Vagina (tissue), 2 donors: ENCODE results near the gene CCDC178.

Experiments
- POLR2A ChIP-seq, 2 donors: fragments of 450-650 bp; IDR thresholded peaks; one replicate each; pipeline ENCODE4 v1.6.1; 2017; ENCODE audit warnings: antibody characterized with exemption in 2 of 2, mild to moderate bottlenecking in 2 of 2, moderate library complexity in 2 of 2
- POLR2AphosphoS5 ChIP-seq, 2 donors: sonication (generic); formaldehyde crosslinking; IDR thresholded peaks; one replicate each; pipeline ENCODE4 v1.9.0; 2017; ENCODE audit warnings: antibody characterized with exemption in 2 of 2, mild to moderate bottlenecking in 2 of 2, low read depth in 1 of 2; ENCODE audit not compliant: insufficient read depth in 1 of 2
- TF ChIP-seq, protein P1 (sequence below), 3 experiments: fragments of 450-650 bp in 2 of 3; fragments of 200-600 bp in 1 of 3; sonication (generic) in 1 of 3; IDR thresholded peaks; one replicate each; pipeline ENCODE4 v1.5.1; 2017 to 2019; ENCODE audit warnings: antibody characterized with exemption in 3 of 3, mild to moderate bottlenecking in 2 of 3, moderate library complexity in 2 of 3

DNA sequence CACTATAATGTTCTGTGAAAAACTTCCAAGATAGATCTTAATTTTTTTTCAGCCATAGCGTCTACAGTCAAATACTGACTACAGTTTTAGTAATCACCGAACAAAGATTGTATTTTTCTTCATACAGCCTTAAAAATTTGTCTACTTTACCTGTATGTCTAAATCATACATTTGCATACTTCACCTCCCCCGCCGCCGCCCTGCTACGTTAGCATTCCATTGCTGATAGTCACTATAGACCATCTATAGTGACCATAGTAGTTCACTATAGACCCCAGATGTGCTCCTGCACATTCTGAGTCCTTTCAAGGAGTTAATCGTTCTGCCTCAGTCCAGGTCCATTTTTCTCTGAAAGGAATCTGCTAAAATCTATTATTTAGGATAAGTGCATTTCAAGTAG, 325.0 kb downstream of the CCDC178 start:
- TF ChIP-seq, protein P1, sequence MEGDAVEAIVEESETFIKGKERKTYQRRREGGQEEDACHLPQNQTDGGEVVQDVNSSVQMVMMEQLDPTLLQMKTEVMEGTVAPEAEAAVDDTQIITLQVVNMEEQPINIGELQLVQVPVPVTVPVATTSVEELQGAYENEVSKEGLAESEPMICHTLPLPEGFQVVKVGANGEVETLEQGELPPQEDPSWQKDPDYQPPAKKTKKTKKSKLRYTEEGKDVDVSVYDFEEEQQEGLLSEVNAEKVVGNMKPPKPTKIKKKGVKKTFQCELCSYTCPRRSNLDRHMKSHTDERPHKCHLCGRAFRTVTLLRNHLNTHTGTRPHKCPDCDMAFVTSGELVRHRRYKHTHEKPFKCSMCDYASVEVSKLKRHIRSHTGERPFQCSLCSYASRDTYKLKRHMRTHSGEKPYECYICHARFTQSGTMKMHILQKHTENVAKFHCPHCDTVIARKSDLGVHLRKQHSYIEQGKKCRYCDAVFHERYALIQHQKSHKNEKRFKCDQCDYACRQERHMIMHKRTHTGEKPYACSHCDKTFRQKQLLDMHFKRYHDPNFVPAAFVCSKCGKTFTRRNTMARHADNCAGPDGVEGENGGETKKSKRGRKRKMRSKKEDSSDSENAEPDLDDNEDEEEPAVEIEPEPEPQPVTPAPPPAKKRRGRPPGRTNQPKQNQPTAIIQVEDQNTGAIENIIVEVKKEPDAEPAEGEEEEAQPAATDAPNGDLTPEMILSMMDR (IDR thresholded peaks at IDR 0.05): no peak
- no peak for TF ChIP-seq POLR2AphosphoS5 (IDR thresholded peaks at IDR 0.05; ENCODE audit: insufficient read depth in 1 of 2, low read depth in 1 of 2)
- no peak for TF ChIP-seq POLR2A (IDR thresholded peaks at IDR 0.05)
